Activated CD8-positive, alpha-beta memory T cell treated with anti-CD3 and anti-CD28 coated beads, Interleukin-2, amount 50 U/mL, for 24 hours (primary cell): ENCODE measurements around the gene ENG.
"Not testable (repeated sequence)": the region's sequence is repeated elsewhere in the genome, so short reads cannot be mapped to it uniquely, and the experiment has no call there.

Experiments used
- DNase-seq: peaks from one replicate; pipeline ENCODE4 v3.0.0-alpha.2; 2020; ENCODE audit errors: extremely low read depth

ENG gene

DNA sequence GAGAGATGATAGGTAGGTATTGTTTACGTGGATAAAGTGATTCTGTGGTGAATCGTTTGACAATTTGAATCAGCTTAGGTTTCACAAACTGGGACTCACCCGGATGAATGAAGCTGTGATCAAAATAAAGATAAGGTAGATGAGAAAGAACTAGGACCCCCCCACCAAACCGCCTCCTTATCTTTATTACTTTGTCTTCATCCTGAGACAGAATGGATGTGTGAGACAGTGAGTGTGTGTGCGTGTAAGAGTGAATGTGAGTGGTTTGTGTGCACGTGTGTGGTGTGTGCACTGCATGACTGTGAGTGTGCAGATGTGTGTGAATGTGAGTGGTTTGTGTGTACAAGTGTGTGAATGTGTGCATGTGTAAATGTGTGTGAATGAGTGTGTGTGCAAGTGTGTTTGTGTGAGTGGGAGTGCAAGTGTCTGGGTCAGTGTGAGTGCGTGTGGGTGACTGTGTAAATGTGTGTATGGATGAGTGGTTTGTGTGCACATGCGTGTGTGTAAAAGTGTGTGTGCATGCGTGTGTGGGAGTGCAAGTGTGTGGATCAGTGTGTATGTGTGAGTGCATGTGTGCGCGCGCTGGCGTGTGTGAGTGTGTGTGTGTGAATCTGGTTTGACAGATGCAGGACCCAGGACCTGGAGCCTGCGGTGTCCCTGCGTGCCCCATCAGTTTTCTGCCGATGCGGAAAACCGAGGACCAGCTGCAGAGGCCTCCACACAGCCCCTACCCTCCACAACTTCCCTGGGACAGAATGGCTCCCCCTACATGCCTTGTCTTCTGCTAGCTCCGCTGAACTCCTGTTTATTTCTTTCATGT, 11.4 kb upstream of the ENG start:
- no peak for DNase-seq

DNA sequence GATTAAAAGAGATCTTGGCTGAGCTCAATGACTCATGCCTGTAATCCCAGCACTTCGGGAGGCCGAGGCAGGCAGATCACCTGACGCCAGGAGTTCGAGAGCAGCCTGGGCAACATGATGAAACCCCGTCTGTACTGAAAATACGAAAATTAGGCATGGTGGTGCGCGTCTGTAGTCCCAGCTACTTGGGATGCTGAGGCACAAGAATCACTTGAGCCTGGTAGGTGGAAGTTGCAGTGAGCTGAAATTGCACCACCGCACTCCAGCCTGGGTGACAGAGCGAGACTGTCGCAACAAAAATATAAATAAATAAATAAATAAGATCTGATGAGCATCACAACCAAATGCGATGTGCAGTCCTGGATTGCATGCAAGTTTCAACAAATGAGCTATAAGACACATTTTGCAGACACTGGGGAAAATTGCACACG, 8.7 kb upstream of the ENG start:
- DNase-seq, result no peak

DNA sequence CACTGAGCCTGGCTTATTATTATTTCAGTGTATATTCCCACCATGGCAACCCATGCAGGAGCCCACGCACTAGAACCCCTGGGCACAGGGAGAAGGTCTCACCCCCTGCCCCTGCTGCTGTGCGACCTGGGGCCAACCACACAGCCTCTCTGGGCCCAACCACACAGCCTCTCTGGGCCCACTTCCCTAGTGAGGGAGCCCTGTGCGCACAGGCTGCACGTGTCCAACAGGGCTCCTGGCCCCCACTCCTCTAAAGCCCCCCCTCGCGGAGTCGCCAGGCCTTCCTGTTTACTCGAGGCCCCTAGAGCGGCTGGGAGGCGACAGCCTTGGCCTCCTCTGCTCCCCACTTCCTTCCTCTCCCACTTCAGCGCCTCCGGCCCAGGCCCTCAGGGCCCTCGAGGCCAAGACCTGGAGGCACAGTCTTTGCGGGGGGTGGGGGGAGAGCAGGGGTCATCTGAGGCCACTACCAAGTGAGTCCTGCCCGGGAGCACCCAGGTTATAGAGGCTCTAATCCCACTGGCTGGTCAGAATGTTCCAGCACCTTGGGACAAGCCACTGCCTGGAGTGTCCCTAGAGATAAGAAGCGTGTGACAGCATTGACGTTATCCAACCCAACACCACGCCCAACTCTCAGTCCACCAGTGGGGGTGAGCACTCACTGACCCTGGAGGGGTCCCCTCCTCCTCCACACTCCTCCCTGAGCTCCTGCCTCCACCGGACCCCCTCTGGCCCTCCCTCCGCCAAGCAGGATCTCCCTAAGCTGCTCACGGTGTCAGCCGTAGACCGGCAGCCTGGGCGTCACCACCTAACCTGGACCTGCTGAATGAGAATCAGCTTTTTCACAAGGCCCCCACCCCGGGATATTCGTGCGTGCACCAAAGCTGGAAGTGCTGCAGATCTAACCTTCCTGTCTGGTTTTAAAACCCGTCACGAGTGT, 7.9 kb upstream of the ENG start:
- DNase-seq, result no peak

DNA sequence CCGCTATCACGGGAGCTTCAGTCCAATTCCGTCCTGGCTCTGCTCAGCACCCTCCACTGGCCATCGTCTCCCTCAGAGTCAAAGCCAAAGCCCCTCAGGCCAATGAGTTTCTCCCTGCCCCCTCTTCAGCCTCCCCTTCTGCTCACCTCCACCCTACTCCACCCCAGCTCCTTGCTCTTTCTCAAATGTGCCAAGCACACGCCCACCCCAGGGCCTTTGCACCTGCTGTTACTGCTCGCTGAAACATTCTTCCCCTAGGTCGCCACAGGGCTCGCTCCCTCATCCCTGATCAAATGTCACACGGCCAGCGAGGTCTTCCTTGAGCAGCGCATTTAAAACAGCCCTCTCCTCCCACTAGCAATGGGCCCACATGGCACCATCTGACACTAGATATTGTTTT, 6.3 kb upstream of the ENG start:
- no peak for DNase-seq

DNA sequence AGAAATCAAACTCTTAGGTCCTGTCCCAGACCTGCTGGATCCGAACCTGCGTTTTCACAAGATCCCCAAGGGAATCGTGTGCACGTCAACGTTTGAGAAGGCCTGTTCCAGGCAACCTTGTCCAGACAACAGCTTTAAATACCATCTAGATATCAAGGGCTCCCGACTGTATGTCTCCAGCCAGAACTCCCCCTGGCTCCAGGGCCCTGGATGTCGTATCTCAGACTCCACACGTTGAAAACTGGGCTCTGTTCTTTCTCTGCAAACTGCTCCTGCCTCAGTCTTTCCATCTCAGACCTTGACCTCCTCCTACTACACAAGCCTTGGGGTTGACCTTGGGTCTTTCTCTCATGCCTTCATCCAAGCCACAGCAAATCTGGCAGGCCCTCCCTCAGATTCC, 5.8 kb upstream of the ENG start:
- no peak for DNase-seq

DNA sequence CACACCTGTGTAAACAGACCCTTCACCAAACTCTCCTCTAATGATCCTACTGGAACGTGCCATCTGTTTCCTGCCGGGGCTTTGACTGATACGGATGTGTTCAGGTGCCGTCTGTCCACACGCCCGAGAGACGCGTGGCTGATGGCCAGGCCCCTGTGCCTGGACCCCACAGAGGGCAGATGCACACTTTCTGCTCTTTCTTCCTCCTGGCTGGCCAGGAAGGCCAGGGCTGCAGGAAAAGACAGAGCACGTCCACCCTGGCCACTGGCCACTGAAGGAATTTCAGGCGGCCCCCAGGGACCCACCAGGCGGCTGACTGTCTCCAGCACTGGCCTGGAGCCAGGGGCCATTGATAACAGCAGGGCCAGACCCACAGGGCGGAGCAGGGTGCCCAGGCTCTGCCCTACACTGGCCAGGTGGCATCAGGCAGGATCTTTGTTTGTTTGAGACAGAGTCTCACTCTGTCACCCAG, 3.6 kb upstream of the ENG start:
- no peak for DNase-seq

DNA sequence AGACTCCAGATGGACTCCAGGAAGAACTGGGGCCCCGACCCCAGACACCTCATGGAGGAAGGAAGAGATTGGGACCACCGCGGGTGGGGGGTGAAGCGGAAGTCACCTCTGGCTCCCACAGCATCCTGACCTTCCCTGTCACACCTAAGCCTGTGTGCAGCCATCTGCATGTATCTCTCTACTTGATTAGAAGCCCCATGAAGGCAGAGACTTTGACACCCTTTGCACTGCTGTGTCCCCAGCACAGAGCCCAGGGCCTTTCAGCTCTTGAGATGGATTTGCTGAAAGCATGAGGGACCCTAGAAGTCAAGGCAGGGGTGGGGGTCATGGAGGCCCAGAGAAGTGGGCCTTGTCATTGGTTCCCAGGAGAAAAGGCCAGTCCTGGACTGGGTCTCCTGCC, 2.8 kb upstream of the ENG start:
- no peak for DNase-seq

DNA sequence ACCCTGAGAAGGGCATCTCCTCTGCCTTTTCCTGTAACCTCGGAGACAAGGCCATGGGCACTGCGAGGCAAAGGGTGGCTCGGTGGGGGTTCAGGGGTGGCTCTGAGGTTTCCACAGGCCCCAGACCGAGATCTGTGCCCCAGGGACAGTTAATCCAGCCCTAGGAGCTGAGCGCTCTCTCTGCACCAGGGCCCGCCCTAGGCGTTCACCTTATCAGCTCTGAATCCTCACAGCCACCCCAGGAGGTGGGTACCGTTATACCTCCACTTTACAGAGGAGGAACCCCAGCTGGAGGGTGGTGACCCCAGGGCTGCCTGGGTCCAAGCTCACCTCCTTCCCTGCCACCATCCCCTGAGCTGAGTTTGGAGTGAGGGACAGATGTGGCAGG, 2.3 kb upstream of the ENG start:
- no peak for DNase-seq

DNA sequence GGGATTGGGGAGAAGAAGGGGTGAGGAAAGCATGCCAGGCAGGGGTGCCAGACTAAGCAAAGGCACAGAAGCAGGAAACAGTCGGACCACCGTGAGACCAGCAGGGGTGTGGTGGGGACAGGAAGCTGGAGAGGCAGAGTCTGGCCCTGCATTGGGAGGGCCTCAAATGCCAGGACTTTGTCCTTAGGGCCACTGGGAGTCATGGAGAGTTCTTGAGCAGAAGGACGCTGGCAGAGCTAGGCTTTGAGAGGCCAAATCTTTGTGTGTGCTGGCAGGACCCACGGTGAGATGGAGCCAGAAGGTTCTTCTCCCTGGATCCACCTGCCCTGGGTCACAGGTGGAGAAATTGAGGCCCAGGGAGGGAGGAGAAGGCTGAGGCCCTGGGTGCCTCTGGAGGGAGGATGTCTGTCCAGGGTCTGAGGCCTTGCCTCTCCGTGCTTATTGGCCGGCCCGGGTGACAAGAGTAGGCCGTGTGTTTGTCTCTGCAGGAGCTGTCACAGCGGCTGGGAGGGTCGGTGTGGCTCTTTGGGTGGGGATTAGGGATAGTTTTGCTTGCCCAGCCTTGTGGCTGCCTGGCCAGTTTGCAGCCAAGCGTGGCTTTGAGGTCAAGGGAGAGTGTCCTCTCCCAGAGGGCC, 1.8 kb upstream of the ENG start:
- DNase-seq, result no peak

DNA sequence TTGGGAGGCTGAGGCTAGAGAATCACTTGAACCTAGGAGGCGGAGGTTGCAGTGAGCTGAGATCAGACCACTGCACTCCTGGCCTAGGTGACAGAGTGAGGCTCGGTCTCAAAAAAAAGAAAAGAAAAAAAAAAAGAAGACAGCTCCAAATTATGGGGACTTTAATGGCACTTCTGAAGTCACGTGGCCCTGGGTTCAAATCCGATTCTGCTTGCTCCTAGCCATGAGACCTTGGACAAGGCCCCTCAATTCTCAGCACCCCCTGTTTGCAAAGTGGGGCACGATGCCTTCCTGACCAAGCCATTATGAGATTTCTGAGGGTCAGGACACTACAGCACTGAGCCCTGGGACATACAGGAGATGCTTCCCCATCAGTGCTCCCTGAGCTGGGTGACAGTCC, 1.1 kb upstream of the ENG start:
- DNase-seq, result no peak

DNA sequence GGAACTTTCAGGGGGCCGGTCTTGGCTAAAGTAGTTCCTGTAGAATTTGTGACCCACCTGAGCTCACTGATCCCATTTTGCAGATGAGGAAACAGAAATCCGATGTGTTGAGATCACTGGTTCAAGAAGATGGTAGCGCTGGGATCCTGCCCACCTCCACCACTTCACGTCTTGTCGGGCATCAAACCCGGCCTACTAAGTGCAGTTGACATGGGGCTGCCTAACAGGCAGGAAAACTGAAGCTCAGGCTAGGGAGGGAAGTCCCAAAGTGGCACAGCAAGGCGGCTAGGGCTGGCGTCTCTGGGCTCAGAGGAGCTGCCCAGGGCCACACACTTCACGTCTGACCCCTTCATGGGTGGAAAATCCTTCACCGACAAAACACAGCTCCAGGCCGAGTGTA, 502 bp upstream of the ENG start:
- DNase-seq, result no peak

DNA sequence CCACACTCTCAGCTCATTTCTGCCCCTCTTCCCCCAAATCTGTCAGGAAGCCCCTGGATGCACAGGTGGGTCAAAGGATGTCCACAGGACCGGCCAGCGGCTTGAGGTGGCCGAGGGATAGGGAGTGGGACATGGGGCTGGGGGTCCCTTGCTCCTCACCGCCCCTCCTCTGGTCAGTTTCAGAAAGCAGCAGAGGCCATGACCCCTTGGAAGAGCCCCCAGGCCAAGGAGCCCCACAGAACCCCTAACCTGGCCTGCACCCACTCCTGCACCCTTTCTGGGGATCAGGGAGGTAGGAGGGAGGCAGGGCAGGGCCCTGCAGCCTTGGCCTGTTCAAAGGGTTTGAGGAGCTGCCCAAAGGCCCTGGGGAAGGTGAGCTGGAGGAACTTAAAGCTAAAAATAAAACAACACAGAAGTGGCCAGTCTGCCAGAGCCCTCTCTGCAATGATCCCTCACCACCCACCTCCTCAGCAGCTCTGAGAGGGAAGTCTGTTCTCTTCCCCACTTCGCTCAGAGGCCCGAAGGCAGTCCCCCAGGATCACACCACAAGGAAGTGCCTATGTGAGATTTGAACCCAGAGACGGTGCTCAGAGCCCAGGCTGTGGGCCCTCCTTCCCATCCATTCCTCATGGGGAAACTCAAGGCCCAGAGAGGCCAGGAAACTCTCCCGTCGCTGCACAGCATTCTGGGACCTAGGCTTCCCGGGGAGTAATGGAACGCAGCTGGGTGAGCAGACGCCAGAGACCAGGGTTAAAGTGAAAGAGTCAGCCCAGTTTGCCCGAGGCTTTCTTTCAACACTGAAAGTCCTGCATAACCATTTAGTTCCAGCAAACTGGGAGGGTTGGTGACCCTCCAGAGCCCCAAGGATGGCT, 910 bp downstream of the ENG start:
- no peak for DNase-seq

DNA sequence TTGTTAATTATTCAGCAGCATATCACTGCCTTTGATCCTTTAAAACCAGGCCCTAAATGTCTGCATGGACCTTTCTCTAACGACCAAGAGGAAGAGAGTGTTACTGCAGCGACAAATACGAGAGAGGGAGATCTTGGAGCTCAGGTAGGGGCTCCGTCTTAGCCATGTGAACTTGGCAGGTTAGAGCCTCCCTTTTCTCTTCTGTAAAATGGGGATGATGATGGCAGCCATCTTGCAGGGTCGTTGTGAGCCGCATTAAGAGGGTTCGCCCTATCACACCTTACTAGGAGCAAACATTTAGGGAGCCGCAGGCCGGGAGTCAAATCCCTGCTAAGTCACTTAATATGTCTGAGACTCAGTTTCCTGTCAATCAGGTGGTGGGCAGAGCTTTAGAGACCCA, 1.6 kb downstream of the ENG start:
- no peak for DNase-seq

DNA sequence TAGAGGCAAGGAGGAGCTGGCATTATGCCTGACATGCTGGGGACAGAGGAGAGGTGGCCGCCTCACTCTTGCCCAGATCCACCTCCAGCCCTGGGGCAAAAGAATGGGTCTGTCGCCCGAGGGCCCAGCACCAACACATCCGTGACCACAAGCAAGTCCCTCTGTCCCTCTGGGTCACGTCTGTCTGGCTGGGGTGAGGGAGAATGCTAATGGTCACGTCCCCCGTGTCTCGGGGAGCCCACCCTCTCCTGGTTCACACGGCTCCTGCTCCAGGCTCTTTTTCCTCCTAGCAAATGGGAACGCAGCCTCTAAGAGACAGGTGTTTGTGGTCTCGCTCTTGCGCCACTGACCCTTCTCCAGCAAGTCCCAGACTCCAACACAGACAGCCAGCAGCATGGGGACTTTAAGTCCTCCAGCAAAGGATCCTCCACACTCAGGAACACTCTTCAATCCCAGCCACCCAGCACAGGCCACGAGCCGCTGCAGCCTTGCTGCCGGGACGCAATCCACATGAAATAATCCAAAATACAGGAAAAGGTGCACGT, 4.1 kb downstream of the ENG start:
- no peak for DNase-seq

DNA sequence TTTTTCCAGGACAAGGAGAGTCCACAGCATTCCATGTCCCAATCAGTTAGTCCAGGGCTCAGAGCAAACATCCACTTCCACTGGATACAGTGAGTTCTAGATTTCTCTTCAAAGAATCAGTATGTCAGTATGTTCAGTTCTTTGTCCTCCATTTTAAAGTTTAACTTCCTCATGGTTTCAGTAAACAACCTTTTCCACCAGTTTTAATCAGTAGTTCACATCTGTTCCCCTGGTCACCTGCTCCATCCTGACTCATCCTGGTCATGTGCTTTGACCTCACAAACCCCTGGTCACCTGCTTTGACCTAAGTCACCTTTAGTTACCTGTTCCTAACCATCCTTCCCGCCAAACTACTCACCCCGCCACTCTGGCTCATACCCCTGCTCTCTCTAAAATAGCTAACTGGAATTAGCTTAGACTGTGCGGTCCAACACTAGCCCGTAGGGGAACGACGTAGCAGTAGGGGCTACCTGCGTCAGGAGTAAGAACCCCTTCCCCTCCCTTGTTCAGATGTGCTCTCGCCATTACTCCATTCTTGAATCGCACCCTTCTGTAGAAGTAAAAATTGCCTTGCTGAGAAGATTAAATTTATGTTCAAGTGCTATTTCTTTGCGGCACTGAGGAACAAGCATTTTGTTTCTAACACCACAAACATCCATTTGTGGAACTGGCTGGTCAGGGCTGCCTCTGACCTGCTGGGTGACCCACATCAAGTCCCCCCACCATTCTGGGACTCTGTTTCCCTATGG, 5.5 kb downstream of the ENG start:
- no peak for DNase-seq

DNA sequence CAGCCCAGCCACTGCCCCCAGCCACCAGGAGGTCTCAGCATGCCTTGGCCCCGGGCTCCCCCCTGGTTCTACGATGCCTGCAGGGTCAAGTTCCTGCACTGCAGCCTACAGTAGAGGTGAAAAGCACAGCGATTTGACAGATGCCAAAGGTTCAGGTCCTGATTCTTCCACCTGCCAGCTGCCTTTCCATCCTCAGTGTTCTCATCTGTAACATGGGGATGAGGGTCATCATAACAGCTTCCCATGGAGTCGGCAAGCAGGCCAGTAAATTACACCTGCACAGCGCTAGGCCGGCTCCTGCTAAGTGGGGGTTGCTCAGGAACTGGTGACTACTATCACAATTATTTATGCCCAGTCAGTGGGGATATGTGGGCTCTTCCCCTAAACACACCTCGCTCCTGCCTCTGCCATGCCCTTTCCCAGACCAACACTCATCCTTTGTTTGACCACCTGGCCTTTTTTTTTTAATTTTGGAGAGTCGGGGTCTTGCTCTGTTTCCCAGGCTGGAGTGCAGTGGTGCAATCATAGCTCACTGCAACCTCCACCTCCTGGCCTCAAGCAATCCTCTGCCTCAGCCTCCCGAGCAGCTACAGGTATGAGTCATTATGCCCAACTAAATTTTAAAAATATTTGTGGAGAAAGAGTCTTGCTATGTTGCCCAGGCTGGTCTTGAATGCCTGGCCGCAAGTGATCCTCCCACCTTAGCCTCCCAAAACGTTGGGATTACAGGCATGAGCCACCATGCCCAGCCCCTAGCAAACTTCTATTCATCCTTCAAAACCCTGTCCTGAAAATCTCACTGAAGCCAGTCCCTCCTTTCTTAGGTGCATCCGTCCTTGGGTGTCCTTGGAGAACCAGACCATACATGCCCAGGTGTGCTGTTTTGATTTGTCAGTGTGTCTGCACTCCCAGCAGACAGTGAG, 6.4 kb downstream of the ENG start:
- DNase-seq, result no peak

DNA sequence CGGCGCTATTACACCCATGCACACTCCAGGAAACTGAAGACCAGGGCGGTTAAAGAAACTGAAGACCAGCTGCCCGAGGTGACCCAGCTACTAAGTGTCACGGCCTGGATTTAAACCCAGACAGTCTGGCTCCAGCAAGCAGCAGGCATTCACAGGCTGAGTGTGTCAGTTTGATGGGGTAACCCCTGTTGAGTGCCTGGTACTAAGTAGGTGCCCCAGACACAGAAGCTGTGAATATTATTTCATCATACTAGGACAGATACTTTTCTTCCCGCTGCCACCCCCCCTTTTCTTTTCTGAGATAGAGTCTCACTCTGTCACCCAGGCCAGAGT, 7.3 kb downstream of the ENG start:
- DNase-seq, result no peak

DNA sequence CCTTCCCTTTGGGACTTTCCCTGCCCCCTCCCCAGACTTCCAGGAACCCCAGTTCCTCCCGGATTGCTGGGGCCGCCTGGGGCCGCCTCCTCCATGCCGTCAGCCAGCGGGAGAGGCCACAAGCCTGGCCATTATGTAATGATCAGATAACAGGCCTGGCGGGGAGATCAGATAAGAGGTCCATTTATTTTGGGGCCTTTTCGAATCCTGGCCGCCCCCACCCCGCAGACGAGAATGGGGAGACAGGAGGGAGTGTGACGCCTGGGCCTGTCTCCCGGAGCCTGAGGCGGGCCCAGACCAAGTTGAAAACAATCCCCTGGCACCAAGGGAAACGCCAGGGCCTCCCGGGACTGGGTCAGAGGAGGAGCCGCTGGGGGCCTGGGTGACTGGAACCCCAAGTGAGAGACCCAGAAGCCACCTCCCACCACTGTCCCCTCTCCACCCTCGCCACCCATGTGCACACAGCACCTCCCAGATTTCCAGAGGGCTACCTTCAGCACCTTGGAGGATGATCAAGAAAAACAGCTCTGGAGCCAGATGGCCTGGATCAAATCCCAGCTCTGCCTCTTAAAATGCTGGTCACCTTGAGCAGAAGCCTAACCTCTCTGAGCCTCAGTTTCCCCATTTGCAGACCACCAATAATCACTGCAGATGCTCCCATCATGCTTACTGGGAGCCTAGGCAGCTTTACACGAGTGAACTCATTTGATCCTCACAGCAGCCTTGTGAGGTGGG, 7.8 kb downstream of the ENG start:
- no peak for DNase-seq

DNA sequence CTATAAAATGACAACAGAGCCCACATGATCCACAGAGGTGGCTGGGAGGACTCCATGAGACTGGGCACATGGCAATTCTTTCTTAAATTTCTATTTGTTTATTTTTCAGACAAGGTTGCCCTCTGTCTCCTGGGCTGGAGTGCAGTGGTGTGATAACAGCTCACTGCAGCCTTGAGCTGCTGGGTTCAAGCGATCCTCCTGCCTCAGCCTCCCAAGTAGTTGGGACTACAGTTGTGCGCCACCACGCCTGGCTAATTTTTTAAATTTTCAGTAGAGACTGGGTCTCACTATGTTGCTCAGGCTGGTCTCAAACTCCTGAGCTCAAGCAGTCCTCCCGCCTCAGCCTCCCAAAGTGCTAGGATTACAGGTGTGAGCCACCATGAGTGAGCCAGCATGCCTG, 8.8 kb downstream of the ENG start:
- DNase-seq, result not testable (repeated sequence)
